ENCODE measurements around the gene FERMT3.

GRCh38 chr11:64269540-64270220, 63.2 kb downstream of the FERMT3 start:
- peak; percentile 90 to 91 for TF ChIP-seq EGR1 (IDR thresholded peaks at IDR 0.05; ENCODE audit: low read depth in 2 of 2)
- peak; percentile 98 for TF ChIP-seq SP1 (IDR thresholded peaks at IDR 0.05)
- TF ChIP-seq MAX (IDR thresholded peaks at IDR 0.05), result peak; percentile 93
- no peak for TF ChIP-seq CTCF (IDR thresholded peaks at IDR 0.05; ENCODE audit: low read depth, low read length, missing input control)
- peak; percentile 93 for TF ChIP-seq ZBTB33 (IDR thresholded peaks at IDR 0.05)
- peak; percentile 72 for TF ChIP-seq FOXA1 (IDR thresholded peaks at IDR 0.05)
- peak; percentile 15 to 36 for TF ChIP-seq RAD21 (IDR thresholded peaks at IDR 0.05)
- no peak for TF ChIP-seq TAF1 (conservative IDR thresholded peaks at IDR 0.05)
